Skeletal muscle tissue (tissue), 4 donors: ENCODE data around the gene RHOBTB3. TPM values are rescaled to one million over a fixed set of nuclear protein-coding genes. Genes with fewer than 3 reads are reported as not detected.
A peak's percentile ranks its signal among the peaks of the same experiment; 100 is the strongest.
"Not testable (repeated sequence)": the region's sequence is repeated elsewhere in the genome, so short reads cannot be mapped to it uniquely, and the experiment has no call there.

Experiments
- H3K27ac ChIP-seq: one replicate; pipeline ENCODE4 v1.7.0; 2013; ENCODE audit warnings: mild to moderate bottlenecking, low read depth, low read length, inconsistent platforms
- H3K27me3 ChIP-seq, 3 donors: one replicate each; pipeline ENCODE4 v1.7.0; 2013; ENCODE audit warnings: low read length in 3 of 3; ENCODE audit not compliant: control insufficient read depth in 3 of 3, insufficient read depth in 3 of 3
- H3K36me3 ChIP-seq, 3 donors: one replicate each; pipeline ENCODE4 v1.7.0; 2013; ENCODE audit warnings: low read length in 3 of 3; ENCODE audit not compliant: control insufficient read depth in 3 of 3, insufficient read depth in 3 of 3
- H3K4me1 ChIP-seq, 3 donors: one replicate each; pipeline ENCODE4 v1.7.0; 2013; ENCODE audit warnings: low read length in 3 of 3, mild to moderate bottlenecking in 3 of 3; ENCODE audit not compliant: control insufficient read depth in 3 of 3, insufficient read depth in 3 of 3
- H3K4me3 ChIP-seq, 3 donors: one replicate each; pipeline ENCODE4 v1.7.0; 2013; ENCODE audit warnings: low read length in 3 of 3
- H3K9ac ChIP-seq, 3 donors: one replicate each; pipeline ENCODE4 v1.7.0; 2013; ENCODE audit warnings: low read length in 3 of 3, mild to moderate bottlenecking in 3 of 3, moderate library complexity in 2 of 3, low read depth in 1 of 3
- H3K9me3 ChIP-seq, 3 donors: one replicate each; pipeline ENCODE4 v1.7.0; 2013; ENCODE audit warnings: low read length in 3 of 3; ENCODE audit not compliant: control insufficient read depth in 3 of 3
- total RNA-seq: library from RNA; depleted of rRNA; stranded (reverse); fragments of >200 nt; gene quantifications from one replicate; pipeline ENCODE4 v1.2.3, GENCODE V29; 2014
- donor health status: Osteomylitis.

The RHOBTB3 gene
- total RNA-seq, 1 donor from 2014 or later: 640 TPM

GRCh38 chr5:95808686-95809413 is 77.7 kb downstream of the RHOBTB3 start:
- peaks cover 0 to 5% (median 0%) of the 10 kb centered on the region in 3 donors for H3K36me3 ChIP-seq
- peak overlapping the region; percentile 32 to 54 (median 49) for H3K4me3 ChIP-seq
- H3K4me1 ChIP-seq: peaks cover 26 to 50% (median 36%) of the 10 kb centered on the region in 3 donors
- no peaks in the 10 kb centered on the region for H3K9me3 ChIP-seq
- no peaks in the 10 kb centered on the region for H3K27me3 ChIP-seq
- peak overlapping the region; percentile 40 to 66 (median 45) for H3K9ac ChIP-seq
- peak overlapping the region; percentile 78 for H3K27ac ChIP-seq

DNA sequence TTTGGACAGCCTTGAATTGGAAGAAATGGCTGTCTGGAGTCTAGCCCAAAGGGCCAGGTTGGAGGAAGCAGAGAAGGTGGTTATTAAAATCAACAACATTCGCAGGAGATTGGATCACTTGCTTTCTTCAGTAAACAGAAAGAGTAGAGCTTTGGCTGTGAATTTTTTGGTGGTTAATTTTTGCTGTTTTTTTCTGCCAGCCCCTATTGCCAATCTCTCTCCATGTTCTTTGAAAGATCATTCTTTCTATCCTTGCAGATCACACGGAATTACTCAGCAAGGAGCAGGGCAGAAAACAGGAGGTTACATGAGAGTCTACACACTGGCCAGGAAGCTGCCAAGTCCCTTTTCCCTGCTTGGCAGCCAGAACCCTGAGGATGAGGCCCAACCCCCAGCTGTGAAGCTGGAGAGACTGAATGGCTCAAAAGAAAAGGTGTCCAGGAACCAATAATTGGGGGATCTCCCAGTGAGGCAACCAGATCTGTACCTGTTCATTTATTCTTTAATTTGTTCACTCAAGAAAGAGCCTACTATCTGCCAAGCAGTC is 78.4 kb downstream of the RHOBTB3 start:
- H3K9me3 ChIP-seq: no peaks in the 10 kb centered on the region
- peak overlapping the region; percentile 32 to 54 (median 49) for H3K4me3 ChIP-seq
- H3K9ac ChIP-seq: peak overlapping the region in 1 of 3 donors; percentile 66
- peaks cover 26 to 56% (median 36%) of the 10 kb centered on the region in 3 donors for H3K4me1 ChIP-seq
- peaks cover 2 to 9% (median 3%) of the 10 kb centered on the region in 3 donors for H3K36me3 ChIP-seq
- H3K27ac ChIP-seq: peak overlapping the region; percentile 78
- no peaks in the 10 kb centered on the region for H3K27me3 ChIP-seq

DNA sequence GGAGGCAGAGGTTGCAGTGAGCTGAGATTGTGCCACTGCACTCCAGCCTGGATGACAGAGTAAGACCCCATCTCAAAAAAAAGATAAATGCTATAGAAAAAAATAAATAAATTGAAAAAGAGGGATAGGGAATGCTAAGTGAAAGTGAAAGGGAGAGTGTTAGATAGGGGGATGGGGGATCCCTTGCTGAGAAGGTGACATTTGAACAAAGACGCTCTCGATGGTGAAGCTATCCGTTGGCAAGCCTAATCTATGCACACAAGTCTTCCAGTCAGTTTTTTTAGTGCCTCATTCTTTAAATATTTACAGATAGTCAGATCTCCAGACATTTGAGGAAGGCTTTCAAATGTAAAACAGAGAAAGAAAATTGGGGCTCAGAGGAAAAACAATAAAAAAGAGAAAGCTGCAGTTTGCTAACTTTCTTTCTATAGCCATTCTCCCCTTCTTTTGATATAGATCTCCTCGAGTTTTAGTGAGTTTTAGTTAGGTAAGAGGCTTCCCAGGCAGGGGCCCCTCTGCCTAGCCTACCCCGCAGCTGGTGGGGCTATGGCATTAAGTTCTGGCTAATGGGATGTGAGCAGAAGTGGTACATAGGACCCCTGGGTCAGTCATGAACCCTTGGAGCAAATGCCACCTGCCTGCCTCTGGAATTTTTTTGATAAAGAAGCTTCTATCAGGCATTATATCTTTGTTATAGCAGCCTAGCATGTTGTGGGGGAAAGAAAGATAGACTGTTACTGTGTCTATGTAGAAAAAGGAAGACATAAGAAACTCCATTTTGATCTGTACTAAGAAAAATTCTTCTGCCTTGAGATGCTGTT is 79.4 kb downstream of the RHOBTB3 start:
- H3K4me1 ChIP-seq: peaks cover 26 to 66% (median 36%) of the 10 kb centered on the region in 3 donors
- peaks cover 9 to 15% (median 12%) of the 10 kb centered on the region in 3 donors for H3K36me3 ChIP-seq
- H3K9ac ChIP-seq: no peak overlapping the region
- no peaks in the 10 kb centered on the region for H3K9me3 ChIP-seq
- H3K27ac ChIP-seq: peak overlapping the region; percentile 55
- H3K4me3 ChIP-seq: peak overlapping the region in 1 of 3 donors; percentile 1
- no peaks in the 10 kb centered on the region for H3K27me3 ChIP-seq

DNA sequence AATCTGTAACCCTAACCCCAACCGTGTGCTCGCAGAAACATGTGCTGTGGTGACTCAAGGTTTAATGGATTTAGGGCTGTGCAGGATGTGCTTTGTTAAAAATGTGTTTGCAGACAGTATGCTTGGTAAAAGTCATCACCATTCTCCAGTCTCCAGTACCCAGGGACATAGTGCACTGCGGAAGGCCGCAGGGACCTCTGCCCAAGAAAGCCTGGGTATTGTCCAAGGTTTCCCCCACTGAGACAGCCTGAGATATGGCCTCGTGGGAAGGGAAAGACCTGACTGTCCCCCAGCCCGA is 79.9 kb downstream of the RHOBTB3 start:
- not testable (repeated sequence) for H3K27me3 ChIP-seq, H3K9me3 ChIP-seq, H3K9ac ChIP-seq, H3K4me3 ChIP-seq, H3K27ac ChIP-seq
- H3K36me3 ChIP-seq: peaks cover 12 to 20% (median 15%) of the 10 kb centered on the region in 3 donors
- H3K4me1 ChIP-seq: peaks cover 26 to 66% (median 36%) of the 10 kb centered on the region in 3 donors

DNA sequence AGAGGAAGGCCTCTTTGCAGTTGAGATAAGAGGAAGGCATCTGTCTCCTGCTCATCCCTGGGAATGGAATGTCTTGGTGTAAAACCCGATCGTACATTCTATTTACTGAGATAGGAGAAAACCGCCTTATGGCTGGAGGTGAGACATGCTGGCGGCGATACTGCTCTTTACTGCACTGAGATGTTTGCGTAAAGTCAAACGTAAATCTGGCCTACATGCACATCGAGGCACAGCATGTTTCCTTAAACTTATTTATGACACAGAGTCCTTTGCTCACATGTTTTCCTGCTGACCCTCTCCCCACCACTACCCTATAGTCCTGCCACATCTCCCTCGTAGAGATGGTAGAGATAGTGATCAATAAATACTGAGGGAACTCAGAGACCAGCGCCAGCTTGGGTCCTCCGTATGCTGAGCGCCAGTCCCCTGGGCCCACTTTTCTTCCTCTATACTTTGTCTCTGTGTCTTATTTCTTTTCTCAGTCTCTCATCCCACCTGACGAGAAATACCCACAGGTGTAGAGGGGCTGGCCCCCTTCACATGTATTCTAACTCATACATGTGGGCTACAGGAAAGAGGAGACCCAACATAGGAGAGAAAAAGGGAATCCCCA is 80.4 kb downstream of the RHOBTB3 start:
- peaks cover 26 to 66% (median 36%) of the 10 kb centered on the region in 3 donors for H3K4me1 ChIP-seq
- H3K4me3 ChIP-seq, H3K27me3 ChIP-seq, H3K9me3 ChIP-seq: not testable (repeated sequence)
- peaks cover 12 to 23% (median 15%) of the 10 kb centered on the region in 3 donors for H3K36me3 ChIP-seq
- peak overlapping the region; percentile 33 for H3K27ac ChIP-seq
- H3K9ac ChIP-seq: peak overlapping the region in 1 of 3 donors; percentile 40

DNA sequence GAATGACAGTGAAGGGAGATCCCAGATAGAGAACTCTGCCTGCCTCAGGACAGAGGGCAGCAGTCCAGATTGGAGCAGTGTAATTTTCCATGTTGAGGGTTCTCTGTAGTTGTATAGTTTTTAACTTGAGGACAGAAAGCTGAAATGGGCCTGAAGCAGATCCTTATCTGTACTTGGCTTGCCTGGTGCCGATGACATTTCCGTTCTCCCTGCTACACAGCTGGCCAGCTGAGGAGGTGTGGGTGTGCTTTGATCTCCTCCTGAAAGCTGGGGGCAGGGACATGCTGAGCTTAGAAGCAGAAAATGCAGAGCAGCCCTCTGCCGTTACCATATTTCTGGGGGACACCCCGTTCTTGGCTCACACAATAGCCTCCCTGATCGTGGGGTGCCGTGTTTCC is 80.9 kb downstream of the RHOBTB3 start:
- H3K4me3 ChIP-seq: no peak overlapping the region
- H3K36me3 ChIP-seq: peaks cover 12 to 23% (median 15%) of the 10 kb centered on the region in 3 donors
- H3K4me1 ChIP-seq: peaks cover 26 to 71% (median 37%) of the 10 kb centered on the region in 3 donors
- peak overlapping the region in 1 of 3 donors; percentile 40 for H3K9ac ChIP-seq
- no peaks in the 10 kb centered on the region for H3K27me3 ChIP-seq
- H3K9me3 ChIP-seq: no peaks in the 10 kb centered on the region
- H3K27ac ChIP-seq: peak overlapping the region; percentile 33

DNA sequence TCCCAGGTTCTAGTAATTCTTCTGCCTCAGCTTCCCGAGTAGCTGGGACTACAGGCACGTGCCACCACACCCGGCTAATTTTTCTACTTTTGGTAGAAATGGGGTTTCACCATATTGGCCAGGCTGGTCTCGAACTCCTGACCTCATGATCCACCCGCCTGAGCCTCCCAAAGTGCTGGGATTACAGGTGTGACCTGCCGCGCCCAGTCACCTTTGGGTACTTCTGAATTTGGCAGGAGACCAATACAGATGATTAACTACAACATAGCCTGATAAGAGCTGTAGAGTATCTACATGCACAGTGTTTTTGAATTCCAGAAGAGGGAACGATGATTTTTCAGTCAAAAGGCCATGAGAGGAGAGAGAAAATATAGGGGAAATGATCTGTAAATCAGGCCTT is 81.9 kb downstream of the RHOBTB3 start:
- not testable (repeated sequence) for H3K9me3 ChIP-seq, H3K4me3 ChIP-seq, H3K9ac ChIP-seq, H3K27me3 ChIP-seq
- H3K4me1 ChIP-seq: peaks cover 34 to 77% (median 41%) of the 10 kb centered on the region in 3 donors
- H3K27ac ChIP-seq: peak overlapping the region; percentile 19
- H3K36me3 ChIP-seq: peaks cover 12 to 23% (median 15%) of the 10 kb centered on the region in 3 donors

DNA sequence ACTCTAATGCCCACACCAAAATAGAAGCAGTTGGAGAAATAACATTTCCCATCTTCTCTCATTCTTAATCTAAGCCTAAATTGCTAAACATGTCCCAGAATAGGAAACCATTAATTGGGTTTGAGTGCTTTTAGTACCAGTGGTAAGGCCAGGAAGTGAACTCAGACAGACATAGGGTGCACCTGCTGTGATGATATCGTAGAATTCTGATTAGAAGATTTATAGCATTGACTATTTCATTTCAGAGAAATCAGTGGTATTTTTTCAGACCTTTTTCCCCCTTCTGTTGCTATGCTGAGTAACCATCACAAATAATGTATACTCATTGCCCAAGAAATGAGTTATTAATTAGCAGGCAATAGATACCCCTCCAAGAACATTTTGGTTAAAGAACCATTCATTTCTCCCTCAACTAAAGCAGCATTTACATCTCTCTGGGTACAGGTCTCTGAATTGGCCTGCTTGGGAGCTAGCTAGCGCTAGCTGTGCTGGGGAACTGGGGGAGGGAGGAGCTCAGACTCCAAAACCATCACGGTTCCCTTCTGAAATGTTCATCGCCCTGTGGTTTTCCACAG is 84.1 kb downstream of the RHOBTB3 start:
- H3K27ac ChIP-seq: no peak overlapping the region

GRCh38 chr5:95816341-95816740 is 85.2 kb downstream of the RHOBTB3 start:
- peaks cover 12 to 23% (median 15%) of the 10 kb centered on the region in 3 donors for H3K36me3 ChIP-seq
- peaks cover 32 to 73% (median 44%) of the 10 kb centered on the region in 3 donors for H3K4me1 ChIP-seq
- H3K27me3 ChIP-seq: no peaks in the 10 kb centered on the region
- no peaks in the 10 kb centered on the region for H3K9me3 ChIP-seq
- no peak overlapping the region for H3K4me3 ChIP-seq
- no peak overlapping the region for H3K27ac ChIP-seq
- H3K9ac ChIP-seq: no peak overlapping the region

More for the DNA sequence above, 84.1 kb downstream of the RHOBTB3 start:
- no peak overlapping the region for H3K9ac ChIP-seq
- H3K4me3 ChIP-seq: no peak overlapping the region
- no peaks in the 10 kb centered on the region for H3K27me3 ChIP-seq
- H3K36me3 ChIP-seq: peaks cover 12 to 23% (median 15%) of the 10 kb centered on the region in 3 donors
- no peaks in the 10 kb centered on the region for H3K9me3 ChIP-seq
- peaks cover 26 to 71% (median 38%) of the 10 kb centered on the region in 3 donors for H3K4me1 ChIP-seq
